HG02852 (cell line): ENCODE results near the gene LAMTOR1.
A peak's percentile ranks its signal among the peaks of the same experiment; 100 is the strongest.

ENCODE experiments used
- ATAC-seq: cut with Tn5 transposase; IDR thresholded peaks from one replicate; pipeline ENCODE4 v1.9.1; 2021; ENCODE audit warnings: mild to moderate bottlenecking, moderate library complexity; ENCODE audit not compliant: unreplicated experiment

LAMTOR1 gene

GRCh38 chr11:72083414-72083813, 19.7 kb downstream of the LAMTOR1 start:
- no peak for ATAC-seq

GRCh38 chr11:72081821-72082453, 21.2 kb downstream of the LAMTOR1 start:
- ATAC-seq, result no peak

- no peak for ATAC-seq
Observed at GRCh38 chr11:72081184-72081644, 21.9 kb downstream of the LAMTOR1 start.

GRCh38 chr11:72080326-72081183, 22.5 kb downstream of the LAMTOR1 start, which contains the start of the genes LRRC51 and NUMA1:
TSS of gene LRRC51 (plus strand) at chr11:72080850. CDS start at chr11:72089084, 8,234 bp downstream.
TSS of gene NUMA1 (minus strand) at chr11:72080542. CDS start at chr11:72035943, 44,599 bp downstream.
- ATAC-seq, result peak; percentile 97

- ATAC-seq, result no peak
Observed at GRCh38 chr11:72079819-72080325, 23.2 kb downstream of the LAMTOR1 start.

GRCh38 chr11:72078477-72078876, 24.6 kb downstream of the LAMTOR1 start:
- no peak for ATAC-seq

GRCh38 chr11:72075756-72076155, 27.3 kb downstream of the LAMTOR1 start:
- no peak for ATAC-seq

- no peak for ATAC-seq
Observed at GRCh38 chr11:72075109-72075508, 28.0 kb downstream of the LAMTOR1 start.

GRCh38 chr11:72072348-72072747, 30.7 kb downstream of the LAMTOR1 start:
- ATAC-seq, result no peak

- ATAC-seq, result no peak
Observed at GRCh38 chr11:72070491-72070890, 32.6 kb downstream of the LAMTOR1 start.

- no peak for ATAC-seq
Observed at GRCh38 chr11:72069787-72070251, 33.3 kb downstream of the LAMTOR1 start.

- no peak for ATAC-seq
Observed at GRCh38 chr11:72069200-72069599, 33.9 kb downstream of the LAMTOR1 start.

GRCh38 chr11:72067676-72068075, 35.4 kb downstream of the LAMTOR1 start:
- ATAC-seq, result no peak

- ATAC-seq, result no peak
Observed at GRCh38 chr11:72067266-72067665, 35.8 kb downstream of the LAMTOR1 start.

- no peak for ATAC-seq
Observed at GRCh38 chr11:72066855-72067254, 36.2 kb downstream of the LAMTOR1 start.

- ATAC-seq, result no peak
Observed at GRCh38 chr11:72061739-72062396, 41.2 kb downstream of the LAMTOR1 start.

- no peak for ATAC-seq
Observed at GRCh38 chr11:72058416-72059034, 44.6 kb downstream of the LAMTOR1 start.

GRCh38 chr11:72048766-72049460, 54.2 kb downstream of the LAMTOR1 start:
- ATAC-seq, result no peak
